ENCODE measurements around the gene MAPK9.

The MAPK9 gene

GRCh38 chr5:180331647-180331950 lies 39.7 kb upstream of the MAPK9 start:
- H2AK5ac ChIP-seq (ENCODE audit: low read length), result no peak overlapping the region
- H3K23ac ChIP-seq (ENCODE audit: low read length), result no peak overlapping the region
- H3K79me1 ChIP-seq (ENCODE audit: low read length), result peaks cover 3% of the 10 kb centered on the region
- no peaks in the 10 kb centered on the region for H3K79me2 ChIP-seq (ENCODE audit: control insufficient read depth, insufficient read depth, low read length, poor library complexity)
- H3K18ac ChIP-seq (ENCODE audit: low read length), result no peak overlapping the region
- H4K12ac ChIP-seq (ENCODE audit: low read depth, low read length), result no peak overlapping the region
- H2BK5ac ChIP-seq (ENCODE audit: low read depth, low read length, poor library complexity), result peak overlapping the region; percentile 74
- peak overlapping the region; percentile 68 for H2BK120ac ChIP-seq (ENCODE audit: insufficient read depth, low read length, poor library complexity)
- H4K91ac ChIP-seq (ENCODE audit: low read depth, low read length), result peak overlapping the region; percentile 45
- H3K9ac ChIP-seq (ENCODE audit: low read length), result no peak overlapping the region
- H3K14ac ChIP-seq (ENCODE audit: low read length), result peak overlapping the region; percentile 54
- H3K27ac ChIP-seq (ENCODE audit: low read depth, low read length), result peak overlapping the region; percentile 75
- H3K27me3 ChIP-seq (ENCODE audit: insufficient read depth, low read length), result no peaks in the 10 kb centered on the region
- peak; percentile 43 to 55 for DNase-seq
- peak overlapping the region; percentile 46 for H2BK12ac ChIP-seq (ENCODE audit: low read length)
- no CpG with 5 or more reads among the region's 7 CpGs for WGBS (ENCODE audit: extremely low coverage, insufficient coverage, insufficient read length)
- H3K4ac ChIP-seq (ENCODE audit: low read depth, low read length), result no peak overlapping the region
- H4K8ac ChIP-seq (ENCODE audit: low read depth, low read length), result peak overlapping the region; percentile 2
- no peaks in the 10 kb centered on the region for H3K9me3 ChIP-seq (ENCODE audit: insufficient read depth, low read depth, low read length)
- H3K36me3 ChIP-seq (ENCODE audit: control insufficient read depth in 1 of 2, insufficient read depth in 2 of 2, low read length in 2 of 2), result no peaks in the 10 kb centered on the region
- H3K4me3 ChIP-seq (ENCODE audit: low read depth, low read length), result no peak overlapping the region
- H3K4me1 ChIP-seq (ENCODE audit: control insufficient read depth in 1 of 2, insufficient read depth in 2 of 2, low read length in 2 of 2), result peaks cover 9% of the 10 kb centered on the region in 2 experiments
- H3K4me2 ChIP-seq (ENCODE audit: low read length), result peak overlapping the region; percentile 51
- H2AFZ ChIP-seq (ENCODE audit: insufficient read depth, low read length, poor library complexity), result no peak overlapping the region

GRCh38 chr5:180330810-180331646 lies 39.1 kb upstream of the MAPK9 start:
- H3K14ac ChIP-seq (ENCODE audit: low read length), result no peak overlapping the region
- no peak overlapping the region for H2AFZ ChIP-seq (ENCODE audit: insufficient read depth, low read length, poor library complexity)
- H4K8ac ChIP-seq (ENCODE audit: low read depth, low read length), result peak overlapping the region; percentile 17
- H3K9ac ChIP-seq (ENCODE audit: low read length), result no peak overlapping the region
- H3K9me3 ChIP-seq (ENCODE audit: insufficient read depth, low read depth, low read length), result no peaks in the 10 kb centered on the region
- H4K12ac ChIP-seq (ENCODE audit: low read depth, low read length), result no peak overlapping the region
- peak overlapping the region; percentile 45 for H4K91ac ChIP-seq (ENCODE audit: low read depth, low read length)
- H2BK120ac ChIP-seq (ENCODE audit: insufficient read depth, low read length, poor library complexity), result no peak overlapping the region
- no peak overlapping the region for H3K4ac ChIP-seq (ENCODE audit: low read depth, low read length)
- H3K23ac ChIP-seq (ENCODE audit: low read length), result no peak overlapping the region
- H2BK12ac ChIP-seq (ENCODE audit: low read length), result no peak overlapping the region
- no peaks in the 10 kb centered on the region for H3K79me2 ChIP-seq (ENCODE audit: control insufficient read depth, insufficient read depth, low read length, poor library complexity)
- H3K36me3 ChIP-seq (ENCODE audit: control insufficient read depth in 1 of 2, insufficient read depth in 2 of 2, low read length in 2 of 2), result no peaks in the 10 kb centered on the region
- H3K4me3 ChIP-seq (ENCODE audit: low read depth, low read length), result no peak overlapping the region
- no peak overlapping the region for H3K4me2 ChIP-seq (ENCODE audit: low read length)
- peak; percentile 97 to 99 for DNase-seq
- peak overlapping the region; percentile 8 for H2BK5ac ChIP-seq (ENCODE audit: low read depth, low read length, poor library complexity)
- H3K79me1 ChIP-seq (ENCODE audit: low read length), result peaks cover 3% of the 10 kb centered on the region
- peaks cover 9% of the 10 kb centered on the region in 2 experiments for H3K4me1 ChIP-seq (ENCODE audit: control insufficient read depth in 1 of 2, insufficient read depth in 2 of 2, low read length in 2 of 2)
- peak overlapping the region; percentile 75 for H3K27ac ChIP-seq (ENCODE audit: low read depth, low read length)
- no peaks in the 10 kb centered on the region for H3K27me3 ChIP-seq (ENCODE audit: insufficient read depth, low read length)
- no CpG with 5 or more reads among the region's 16 CpGs for WGBS (ENCODE audit: extremely low coverage, insufficient coverage, insufficient read length)
- no peak overlapping the region for H2AK5ac ChIP-seq (ENCODE audit: low read length)
- H3K18ac ChIP-seq (ENCODE audit: low read length), result no peak overlapping the region

- no peak overlapping the region for H4K8ac ChIP-seq (ENCODE audit: low read depth, low read length)
- no peak overlapping the region for H2AFZ ChIP-seq (ENCODE audit: insufficient read depth, low read length, poor library complexity)
- H3K36me3 ChIP-seq (ENCODE audit: control insufficient read depth in 1 of 2, insufficient read depth in 2 of 2, low read length in 2 of 2), result no peaks in the 10 kb centered on the region
- H3K27me3 ChIP-seq (ENCODE audit: insufficient read depth, low read length), result no peaks in the 10 kb centered on the region
- no peak overlapping the region for H3K27ac ChIP-seq (ENCODE audit: low read depth, low read length)
- no peak overlapping the region for H3K4ac ChIP-seq (ENCODE audit: low read depth, low read length)
- no peak overlapping the region for H3K9ac ChIP-seq (ENCODE audit: low read length)
- peaks cover 3% of the 10 kb centered on the region for H3K79me1 ChIP-seq (ENCODE audit: low read length)
- H4K91ac ChIP-seq (ENCODE audit: low read depth, low read length), result no peak overlapping the region
- no peak overlapping the region for H3K4me3 ChIP-seq (ENCODE audit: low read depth, low read length)
- no peak overlapping the region for H3K18ac ChIP-seq (ENCODE audit: low read length)
- H3K9me3 ChIP-seq (ENCODE audit: insufficient read depth, low read depth, low read length), result no peaks in the 10 kb centered on the region
- H3K79me2 ChIP-seq (ENCODE audit: control insufficient read depth, insufficient read depth, low read length, poor library complexity), result no peaks in the 10 kb centered on the region
- H2AK5ac ChIP-seq (ENCODE audit: low read length), result no peak overlapping the region
- no peak overlapping the region for H2BK12ac ChIP-seq (ENCODE audit: low read length)
- H3K14ac ChIP-seq (ENCODE audit: low read length), result no peak overlapping the region
- no peak for DNase-seq
- H4K12ac ChIP-seq (ENCODE audit: low read depth, low read length), result no peak overlapping the region
- no peak overlapping the region for H2BK5ac ChIP-seq (ENCODE audit: low read depth, low read length, poor library complexity)
- WGBS (ENCODE audit: extremely low coverage, insufficient coverage, insufficient read length), result no CpG with 5 or more reads among the region's 5 CpGs
- H3K23ac ChIP-seq (ENCODE audit: low read length), result no peak overlapping the region
- no peak overlapping the region for H3K4me2 ChIP-seq (ENCODE audit: low read length)
- H2BK120ac ChIP-seq (ENCODE audit: insufficient read depth, low read length, poor library complexity), result no peak overlapping the region
- peaks cover 9% of the 10 kb centered on the region in 2 experiments for H3K4me1 ChIP-seq (ENCODE audit: control insufficient read depth in 1 of 2, insufficient read depth in 2 of 2, low read length in 2 of 2)
Observed at GRCh38 chr5:180330270-180330648, 38.4 kb upstream of the MAPK9 start.

DNA sequence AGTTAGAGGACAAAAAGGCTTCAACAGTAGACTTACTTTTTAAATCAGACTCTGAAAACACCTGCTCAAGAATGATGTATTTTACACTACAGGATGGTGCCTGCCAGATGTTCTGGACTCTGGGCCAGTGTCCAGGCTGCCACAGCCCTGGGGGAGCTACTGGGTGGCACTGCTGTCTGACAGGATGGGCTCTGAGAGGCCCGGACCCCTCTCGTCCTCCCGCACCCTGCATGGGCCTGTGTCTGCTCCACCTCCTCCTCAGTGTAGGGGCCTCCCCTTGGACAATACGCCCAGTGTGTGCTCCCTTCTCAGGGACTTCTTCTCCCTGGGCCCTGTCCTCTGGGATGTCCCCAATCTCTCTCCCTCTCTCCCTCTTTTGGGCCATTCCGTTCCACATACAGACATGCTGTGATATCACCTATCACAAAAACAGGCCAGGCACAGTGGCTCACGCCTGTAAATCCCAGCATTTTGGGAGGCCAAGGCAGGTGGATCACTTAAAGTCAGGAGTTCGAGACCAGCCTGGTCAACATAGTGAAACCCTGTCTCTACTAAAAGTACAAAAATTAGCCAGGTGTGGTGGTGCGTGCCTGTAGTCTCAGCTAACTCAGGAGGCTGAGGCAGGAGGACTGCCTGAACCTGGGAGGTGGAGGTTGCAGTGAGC lies 37.9 kb upstream of the MAPK9 start:
- no peak overlapping the region for H3K23ac ChIP-seq (ENCODE audit: low read length)
- H4K8ac ChIP-seq (ENCODE audit: low read depth, low read length), result no peak overlapping the region
- no peak for DNase-seq
- no peak overlapping the region for H3K4me2 ChIP-seq (ENCODE audit: low read length)
- no peaks in the 10 kb centered on the region for H3K36me3 ChIP-seq (ENCODE audit: control insufficient read depth in 1 of 2, insufficient read depth in 2 of 2, low read length in 2 of 2)
- H3K4me1 ChIP-seq (ENCODE audit: control insufficient read depth in 1 of 2, insufficient read depth in 2 of 2, low read length in 2 of 2), result peaks cover 9% of the 10 kb centered on the region in 2 experiments
- peaks cover 3% of the 10 kb centered on the region for H3K79me1 ChIP-seq (ENCODE audit: low read length)
- no peak overlapping the region for H3K4ac ChIP-seq (ENCODE audit: low read depth, low read length)
- H4K91ac ChIP-seq (ENCODE audit: low read depth, low read length), result no peak overlapping the region
- H2BK12ac ChIP-seq (ENCODE audit: low read length), result peak overlapping the region; percentile 15
- no peak overlapping the region for H3K27ac ChIP-seq (ENCODE audit: low read depth, low read length)
- H2AK5ac ChIP-seq (ENCODE audit: low read length), result no peak overlapping the region
- H2BK120ac ChIP-seq (ENCODE audit: insufficient read depth, low read length, poor library complexity), result no peak overlapping the region
- H2BK5ac ChIP-seq (ENCODE audit: low read depth, low read length, poor library complexity), result no peak overlapping the region
- H3K9ac ChIP-seq (ENCODE audit: low read length), result no peak overlapping the region
- no peaks in the 10 kb centered on the region for H3K9me3 ChIP-seq (ENCODE audit: insufficient read depth, low read depth, low read length)
- H3K14ac ChIP-seq (ENCODE audit: low read length), result peak overlapping the region; percentile 1
- no peaks in the 10 kb centered on the region for H3K79me2 ChIP-seq (ENCODE audit: control insufficient read depth, insufficient read depth, low read length, poor library complexity)
- no peak overlapping the region for H2AFZ ChIP-seq (ENCODE audit: insufficient read depth, low read length, poor library complexity)
- no peak overlapping the region for H4K12ac ChIP-seq (ENCODE audit: low read depth, low read length)
- H3K27me3 ChIP-seq (ENCODE audit: insufficient read depth, low read length), result no peaks in the 10 kb centered on the region
- no peak overlapping the region for H3K4me3 ChIP-seq (ENCODE audit: low read depth, low read length)
- H3K18ac ChIP-seq (ENCODE audit: low read length), result no peak overlapping the region
- no CpG with 5 or more reads among the region's 8 CpGs for WGBS (ENCODE audit: extremely low coverage, insufficient coverage, insufficient read length)

Data from trophoblast cell (in vitro differentiated cells and primary cell).